Measurements from ENCODE around the gene PXMP4. TPM values are rescaled to one million over a fixed set of nuclear protein-coding genes. Genes with fewer than 3 reads are reported as not detected.

Gene PXMP4
- total RNA-seq, 1 experiment from 2014 or later: 5.7 TPM

DNA sequence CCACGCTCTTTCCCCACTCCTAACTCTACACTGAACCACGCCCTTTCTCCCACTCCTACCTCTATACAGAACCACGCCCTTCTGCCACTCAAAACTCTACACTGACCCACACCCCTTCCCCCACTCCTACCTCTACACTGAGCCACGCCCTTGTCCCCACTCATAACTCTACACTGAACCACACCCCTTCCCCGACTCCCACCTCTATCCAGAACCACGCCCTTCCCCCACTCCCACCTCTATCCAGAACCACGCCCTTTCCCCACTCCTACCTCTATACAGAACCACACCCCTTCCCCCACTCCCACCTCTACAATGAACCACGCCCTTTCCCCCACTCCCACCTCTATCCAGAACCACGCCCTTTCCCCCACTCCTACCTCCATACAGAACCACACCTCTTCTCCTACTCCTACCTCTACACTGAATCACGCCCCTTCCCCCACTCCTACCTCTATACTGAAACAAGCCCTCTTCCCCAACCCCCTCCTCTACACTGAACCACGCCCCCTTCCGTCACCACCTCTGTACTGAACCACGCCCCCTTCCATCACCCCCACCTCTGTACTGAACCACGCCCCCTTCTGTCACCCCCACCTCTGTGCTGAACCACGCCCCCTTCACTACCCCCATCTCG lies 10.1 kb downstream of the PXMP4 start:
- Histone ChIP-seq H3K4me1 (ENCODE audit: insufficient read depth, low read length) (no peaks in the 10 kb centered on the region; the same call in 1 of the 2 replicates), H3T11ph (ENCODE audit: low read length) (no peak overlapping the region), H4K5ac (ENCODE audit: insufficient read length, low read depth, low read length) (no peak overlapping the region), H3K9ac (ENCODE audit: extremely low read depth, insufficient read length, low read length) (no peak overlapping the region), H3K9me3 (ENCODE audit: control insufficient read depth, low read depth, low read length) (no peaks in the 10 kb centered on the region), H2BK15ac (ENCODE audit: low read depth, low read length) (no peak overlapping the region), H3K56ac (ENCODE audit: insufficient read length, low read depth, low read length) (no peak overlapping the region), H2BK12ac (ENCODE audit: insufficient read length, low read depth, low read length) (no peak overlapping the region), H3K23me2 (ENCODE audit: insufficient read length, low read depth, low read length, poor library complexity, severe bottlenecking) (no peaks in the 10 kb centered on the region), H2BK20ac (ENCODE audit: low read depth, low read length, poor library complexity, severe bottlenecking) (no peak overlapping the region), H2AK5ac (ENCODE audit: insufficient read length, low read length) (no peak overlapping the region), H3K18ac (ENCODE audit: insufficient read length, low read depth, low read length) (peak overlapping the region; percentile 53), H2BK120ac (ENCODE audit: low read depth, low read length, poor library complexity, severe bottlenecking) (no peak overlapping the region), H2BK5ac (ENCODE audit: insufficient read length, low read length) (no peak overlapping the region), H3K79me1 (ENCODE audit: insufficient read depth, low read depth, low read length, poor library complexity, severe bottlenecking) (no peaks in the 10 kb centered on the region), H3K27ac (ENCODE audit: insufficient read length, low read depth, low read length) (no peak overlapping the region), H3K27me3 (ENCODE audit: insufficient read depth, low read length) (no peaks in the 10 kb centered on the region), H3K14ac (ENCODE audit: insufficient read depth, low read length) (no peak overlapping the region), H4K91ac (ENCODE audit: insufficient read length, low read depth, low read length) (no peak overlapping the region), H2AFZ (ENCODE audit: low read length) (no peak overlapping the region), H3K4ac (ENCODE audit: low read depth, low read length) (no peak overlapping the region), H4K8ac (replicated peaks; ENCODE audit: insufficient read length, low read depth, low read length) (no peak overlapping the region), H3K4me2 (ENCODE audit: insufficient read depth, insufficient read length, low read length) (no peak overlapping the region), H3K23ac (ENCODE audit: insufficient read length, low read depth, low read length) (no peak overlapping the region), H3K79me2 (ENCODE audit: insufficient read depth, low read length) (no peaks in the 10 kb centered on the region), H4K20me1 (ENCODE audit: control insufficient read depth, insufficient read depth, insufficient read length) (no peaks in the 10 kb centered on the region)
- no peak overlapping the region for H3K27ac Mint-ChIP-seq
- H3K9me3 Mint-ChIP-seq: no peaks in the 10 kb centered on the region; a peak in 1 of 5 replicates
- DNase-seq: peak; percentile 89
- TF ChIP-seq, protein P1, sequence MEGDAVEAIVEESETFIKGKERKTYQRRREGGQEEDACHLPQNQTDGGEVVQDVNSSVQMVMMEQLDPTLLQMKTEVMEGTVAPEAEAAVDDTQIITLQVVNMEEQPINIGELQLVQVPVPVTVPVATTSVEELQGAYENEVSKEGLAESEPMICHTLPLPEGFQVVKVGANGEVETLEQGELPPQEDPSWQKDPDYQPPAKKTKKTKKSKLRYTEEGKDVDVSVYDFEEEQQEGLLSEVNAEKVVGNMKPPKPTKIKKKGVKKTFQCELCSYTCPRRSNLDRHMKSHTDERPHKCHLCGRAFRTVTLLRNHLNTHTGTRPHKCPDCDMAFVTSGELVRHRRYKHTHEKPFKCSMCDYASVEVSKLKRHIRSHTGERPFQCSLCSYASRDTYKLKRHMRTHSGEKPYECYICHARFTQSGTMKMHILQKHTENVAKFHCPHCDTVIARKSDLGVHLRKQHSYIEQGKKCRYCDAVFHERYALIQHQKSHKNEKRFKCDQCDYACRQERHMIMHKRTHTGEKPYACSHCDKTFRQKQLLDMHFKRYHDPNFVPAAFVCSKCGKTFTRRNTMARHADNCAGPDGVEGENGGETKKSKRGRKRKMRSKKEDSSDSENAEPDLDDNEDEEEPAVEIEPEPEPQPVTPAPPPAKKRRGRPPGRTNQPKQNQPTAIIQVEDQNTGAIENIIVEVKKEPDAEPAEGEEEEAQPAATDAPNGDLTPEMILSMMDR (conservative IDR thresholded peaks at IDR 0.05): no peak
- no peaks in the 10 kb centered on the region for H3K27me3 Mint-ChIP-seq (ENCODE audit: low read depth)
- peaks cover 0 to 4% (median 0%) of the 10 kb centered on the region in 3 experiments; a peak in 1 of 7 replicates for H3K36me3 Mint-ChIP-seq (ENCODE audit: insufficient read depth in 1 of 3, low read depth in 3 of 3)
- no peak overlapping the region for H3K4me3 Mint-ChIP-seq
- H3K4me1 Mint-ChIP-seq: peaks cover 13 to 25% of the 10 kb centered on the region in 2 experiments
- WGBS (ENCODE audit: extremely low coverage, insufficient read length, low lambda C conversion rate): 100% methylated on average over 2 of the region's 16 CpGs
